ENCODE measurements around the gene CRYGA.

The CRYGA gene

GRCh38 chr2:208163489-208163888 is at the start of gene CRYGA:
Gene CRYGA (minus strand): TSS chr2:208163589. CDS start chr2:208163556, 33 bp downstream.
- no peak for DNase-seq (ENCODE audit: low read depth in 2 of 2)

GRCh38 chr2:208210688-208211451 is 47.5 kb upstream of the CRYGA start:
- DNase-seq (ENCODE audit: low read depth in 2 of 2): no peak

- DNase-seq (ENCODE audit: low read depth in 2 of 2): no peak
Measured at GRCh38 chr2:208208335-208209085, 45.1 kb upstream of the CRYGA start.

- DNase-seq (ENCODE audit: low read depth in 2 of 2): no peak
Measured at GRCh38 chr2:208207769-208208168, 44.4 kb upstream of the CRYGA start.

- no peak for DNase-seq (ENCODE audit: low read depth in 2 of 2)
Measured at GRCh38 chr2:208204166-208204565, 40.8 kb upstream of the CRYGA start.

GRCh38 chr2:208195531-208195930 is 32.1 kb upstream of the CRYGA start:
- DNase-seq (ENCODE audit: low read depth in 2 of 2): no peak

GRCh38 chr2:208192611-208193236 is 29.3 kb upstream of the CRYGA start:
- no peak for DNase-seq (ENCODE audit: low read depth in 2 of 2)

- DNase-seq (ENCODE audit: low read depth in 2 of 2): no peak
Measured at GRCh38 chr2:208189810-208190503, 26.6 kb upstream of the CRYGA start, which contains the start of gene C2orf80. Gene C2orf80 (minus strand): TSS chr2:208190030. CDS start chr2:208186986, 3,044 bp downstream.

- DNase-seq (ENCODE audit: low read depth in 2 of 2): no peak
Measured at GRCh38 chr2:208189069-208189809, 25.9 kb upstream of the CRYGA start.

- DNase-seq (ENCODE audit: low read depth in 2 of 2): no peak
Measured at GRCh38 chr2:208186893-208187292, 23.5 kb upstream of the CRYGA start.

GRCh38 chr2:208186465-208186864 is 23.1 kb upstream of the CRYGA start:
- no peak for DNase-seq (ENCODE audit: low read depth in 2 of 2)

- no peak for DNase-seq (ENCODE audit: low read depth in 2 of 2)
Measured at GRCh38 chr2:208183972-208184705, 20.8 kb upstream of the CRYGA start.

GRCh38 chr2:208183526-208183925 is 20.1 kb upstream of the CRYGA start:
- no peak for DNase-seq (ENCODE audit: low read depth in 2 of 2)

- no peak for DNase-seq (ENCODE audit: low read depth in 2 of 2)
Measured at GRCh38 chr2:208182835-208183234, 19.4 kb upstream of the CRYGA start.

- DNase-seq (ENCODE audit: low read depth in 2 of 2): no peak
Measured at GRCh38 chr2:208179028-208179609, 15.7 kb upstream of the CRYGA start.

GRCh38 chr2:208175840-208176153 is 12.4 kb upstream of the CRYGA start:
- DNase-seq (ENCODE audit: low read depth in 2 of 2): no peak

GRCh38 chr2:208175069-208175839 is 11.9 kb upstream of the CRYGA start:
- DNase-seq (ENCODE audit: low read depth in 2 of 2): peak; percentile 25 to 61

GRCh38 chr2:208174144-208174543 is 10.8 kb upstream of the CRYGA start:
- DNase-seq (ENCODE audit: low read depth in 2 of 2): no peak

GRCh38 chr2:208172125-208172524 is 8.7 kb upstream of the CRYGA start:
- no peak for DNase-seq (ENCODE audit: low read depth in 2 of 2)

All from stimulated activated CD4-positive, alpha-beta T cell treated with anti-CD3 and anti-CD28 coated beads, Interleukin-12 subunit alpha, Interleukin-12 subunit beta, amount 100 ng/mL, for 24 hours (primary cell).